PC-3 (cell line): ENCODE data around the gene PPP1R1B.

Experiments used
- EZH2 ChIP-seq: fragments of 300-600 bp; sonication (generic); IDR thresholded peaks from one replicate; pipeline ENCODE4 v1.6.1; 2017; ENCODE audit warnings: antibody characterized with exemption, mild to moderate bottlenecking, low read length; ENCODE audit not compliant: unreplicated experiment
- EZH2phosphoT487 ChIP-seq: fragments of 300-600 bp; sonication (generic); IDR thresholded peaks from 2 replicates; pipeline ENCODE4 v1.6.1; 2018; ENCODE audit warnings: mild to moderate bottlenecking, antibody characterized with exemption, low read length, borderline replicate concordance
- TF ChIP-seq, protein P1 (sequence below): fragments of 300-600 bp; sonication (generic); conservative IDR thresholded peaks from 2 replicates; pipeline ENCODE4 v1.5.1; 2017; ENCODE audit warnings: antibody characterized with exemption, low read depth, mild to moderate bottlenecking, low read length

DNA sequence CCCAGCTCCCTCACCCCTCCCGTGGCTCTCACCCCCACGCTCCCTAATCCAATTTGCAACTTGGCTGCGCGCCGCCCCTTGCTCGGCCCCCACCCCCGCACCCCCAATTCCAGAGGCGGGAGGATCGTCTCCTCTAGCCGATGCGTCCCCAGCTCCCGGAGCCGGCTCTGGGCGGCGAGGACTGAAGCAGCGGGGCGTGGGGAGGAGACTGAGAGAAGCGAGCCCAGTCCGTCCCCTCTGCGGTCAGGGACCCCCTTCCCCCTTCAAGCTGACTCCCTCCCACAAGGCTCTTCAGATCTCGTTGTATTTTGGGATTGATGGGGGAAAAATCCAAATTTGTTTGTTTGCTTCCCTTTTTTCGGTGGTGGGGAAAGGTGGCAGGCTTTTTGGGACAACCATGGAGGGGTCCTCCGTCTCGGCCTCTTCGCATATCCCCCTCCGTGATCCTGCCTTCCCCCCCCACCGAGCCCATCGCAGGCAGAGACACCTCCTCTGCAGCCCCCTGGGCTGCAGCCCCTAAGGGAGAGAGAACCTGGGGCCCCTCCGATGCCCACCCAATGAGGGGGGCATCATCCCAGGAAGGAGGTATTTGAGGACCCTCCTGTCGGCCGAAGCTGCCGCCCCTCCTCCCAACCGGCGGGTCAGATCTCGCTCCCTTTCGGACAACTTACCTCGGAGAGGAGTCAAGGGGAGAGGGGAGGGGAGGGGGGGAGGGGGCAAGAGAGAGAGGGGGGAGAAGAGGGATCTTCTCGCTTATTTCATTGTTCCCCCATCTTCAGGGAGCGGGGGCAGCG lies 19.5 kb upstream of the PPP1R1B start:
- TF ChIP-seq, protein P1, sequence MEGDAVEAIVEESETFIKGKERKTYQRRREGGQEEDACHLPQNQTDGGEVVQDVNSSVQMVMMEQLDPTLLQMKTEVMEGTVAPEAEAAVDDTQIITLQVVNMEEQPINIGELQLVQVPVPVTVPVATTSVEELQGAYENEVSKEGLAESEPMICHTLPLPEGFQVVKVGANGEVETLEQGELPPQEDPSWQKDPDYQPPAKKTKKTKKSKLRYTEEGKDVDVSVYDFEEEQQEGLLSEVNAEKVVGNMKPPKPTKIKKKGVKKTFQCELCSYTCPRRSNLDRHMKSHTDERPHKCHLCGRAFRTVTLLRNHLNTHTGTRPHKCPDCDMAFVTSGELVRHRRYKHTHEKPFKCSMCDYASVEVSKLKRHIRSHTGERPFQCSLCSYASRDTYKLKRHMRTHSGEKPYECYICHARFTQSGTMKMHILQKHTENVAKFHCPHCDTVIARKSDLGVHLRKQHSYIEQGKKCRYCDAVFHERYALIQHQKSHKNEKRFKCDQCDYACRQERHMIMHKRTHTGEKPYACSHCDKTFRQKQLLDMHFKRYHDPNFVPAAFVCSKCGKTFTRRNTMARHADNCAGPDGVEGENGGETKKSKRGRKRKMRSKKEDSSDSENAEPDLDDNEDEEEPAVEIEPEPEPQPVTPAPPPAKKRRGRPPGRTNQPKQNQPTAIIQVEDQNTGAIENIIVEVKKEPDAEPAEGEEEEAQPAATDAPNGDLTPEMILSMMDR: no peak
- TF ChIP-seq EZH2 (no peak), EZH2phosphoT487 (no peak)
